H1 (cell line): ENCODE measurements around the gene KCNJ16. TPM values are rescaled to one million over a fixed set of nuclear protein-coding genes. Genes with fewer than 3 reads are reported as not detected.

ENCODE experiments used
- CTCF ChIA-PET: fragments of 300-600 bp; sonication (Branson Sonifier 250); formaldehyde crosslinking; loops from one replicate; lab custom pipeline; 2021; ENCODE audit not compliant: partially characterized antibody; lab: Charles Lee
- POLR2A ChIA-PET: fragments of 300-600 bp; sonication (Branson Sonifier 250); formaldehyde crosslinking; loops from one replicate; lab custom pipeline; 2021; ENCODE audit warnings: inconsistent platforms; ENCODE audit not compliant: partially characterized antibody; lab: Charles Lee
- DNase-seq, 2 experiments: peaks; one replicate each; pipeline versions ENCODE4 v3.0.0 to v3.0.0-alpha.2; 2010 to 2022; ENCODE audit warnings: low spot score in 2 of 2, low read depth in 1 of 2, mixed read lengths in 1 of 2
- FAIRE-seq: peaks from 2 replicates; lab custom pipeline; 2011; peaks lifted over from hg19 to GRCh38; lab: Jason Lieb, UNC
- H2AFZ ChIP-seq: 2 replicates; pipeline ENCODE4 v1.8.1; 2012; ENCODE audit warnings: low read length, inconsistent platforms
- H2AK5ac ChIP-seq: 2 replicates; pipeline ENCODE4 v1.6.1; 2013; ENCODE audit warnings: low read depth, low read length
- H2BK120ac ChIP-seq: replicated peaks from 2 replicates; pipeline ENCODE3; 2013; ENCODE audit warnings: low read depth, low read length, inconsistent platforms
- H2BK12ac ChIP-seq: 2 replicates; pipeline ENCODE4 v1.6.1; 2013; ENCODE audit warnings: low read depth, low read length
- H2BK15ac ChIP-seq: 2 replicates; pipeline ENCODE4 v1.6.1; 2013; ENCODE audit warnings: low read length
- H2BK20ac ChIP-seq: 2 replicates; pipeline ENCODE4 v1.6.1; 2013; ENCODE audit warnings: low read length
- H2BK5ac ChIP-seq: 2 replicates; pipeline ENCODE4 v1.6.1; 2013; ENCODE audit warnings: low read depth, low read length
- H3K14ac ChIP-seq: 2 replicates; pipeline ENCODE4 v1.6.1; 2013; ENCODE audit warnings: inconsistent platforms; ENCODE audit not compliant: insufficient read length
- H3K18ac ChIP-seq: 2 replicates; pipeline ENCODE4 v1.6.1; 2013; ENCODE audit warnings: low read length; ENCODE audit errors: extremely low read depth
- H3K23ac ChIP-seq: 2 replicates; pipeline ENCODE4 v1.6.1; 2013; ENCODE audit warnings: inconsistent platforms; ENCODE audit not compliant: insufficient read length
- H3K23me2 ChIP-seq: 2 replicates; pipeline ENCODE4 v1.6.1; 2013; ENCODE audit warnings: low read depth, low read length
- H3K27ac ChIP-seq: 2 replicates; pipeline ENCODE4 v1.6.1; 2011; ENCODE audit warnings: low read depth, low read length, inconsistent platforms
- H3K27me3 ChIP-seq, 4 experiments: replicated peaks in 1 of 4; 1 replicate in 1 of 4; 2 replicates in 3 of 4; pipeline versions ENCODE4 v1.6.1 to v1.8.1; 2011 to 2013; ENCODE audit warnings: low read length in 3 of 4, mild to moderate bottlenecking in 3 of 4, inconsistent platforms in 2 of 4, mixed read lengths in 2 of 4, moderate library complexity in 1 of 4; ENCODE audit not compliant: control insufficient read depth in 3 of 4, insufficient read depth in 3 of 4; ENCODE audit errors: extremely low read depth in 1 of 4
- H3K36me3 ChIP-seq, 4 experiments: 2 replicates each; pipeline versions ENCODE4 v1.6.1 to v1.8.1; 2011 to 2013; ENCODE audit warnings: mild to moderate bottlenecking in 4 of 4, low read length in 3 of 4, moderate library complexity in 2 of 4, control low read depth in 1 of 4, inconsistent platforms in 1 of 4; ENCODE audit not compliant: insufficient read depth in 4 of 4, control insufficient read depth in 2 of 4
- H3K4ac ChIP-seq: replicated peaks from 2 replicates; pipeline ENCODE3; 2013; ENCODE audit warnings: low read length, low read depth, mixed read lengths, inconsistent platforms; ENCODE audit not compliant: insufficient read length
- H3K4me1 ChIP-seq, 4 experiments: replicated peaks in 1 of 4; 1 replicate in 1 of 4; 2 replicates in 3 of 4; pipeline versions ENCODE4 v1.6.1 to v1.8.1; 2011 to 2013; ENCODE audit warnings: low read length in 3 of 4, inconsistent platforms in 2 of 4, mixed read lengths in 1 of 4; ENCODE audit not compliant: insufficient read depth in 4 of 4, control insufficient read depth in 3 of 4
- H3K4me2 ChIP-seq, 2 experiments: 2 replicates each; pipeline versions ENCODE4 v1.6.1 to v1.8.1; 2011 to 2013; ENCODE audit warnings: low read depth in 2 of 2, low read length in 2 of 2, control low read depth in 1 of 2, inconsistent platforms in 1 of 2, mild to moderate bottlenecking in 1 of 2; ENCODE audit not compliant: insufficient read depth in 1 of 2
- H3K4me3 ChIP-seq, 4 experiments: fragments of 200-600, 300-600 bp in 1 of 4; sonication (generic), shearing (Covaris generic), sonication (Bioruptor Twin) in 1 of 4; 2 replicates each; pipeline versions ENCODE4 v1.5.1 to v1.8.1; 2011 to 2016; ENCODE audit warnings: low read length in 4 of 4, low read depth in 3 of 4, control low read depth in 2 of 4, inconsistent platforms in 2 of 4, mild to moderate bottlenecking in 2 of 4, mixed read lengths in 1 of 4, moderate library complexity in 1 of 4; ENCODE audit not compliant: insufficient read depth in 2 of 4; ENCODE audit errors: extremely low read depth in 1 of 4
- H3K56ac ChIP-seq: replicated peaks from 2 replicates; pipeline ENCODE3; 2013; ENCODE audit warnings: low read depth, mild to moderate bottlenecking, mixed read lengths, low read length, inconsistent platforms; ENCODE audit not compliant: insufficient read length
- H3K79me1 ChIP-seq: 2 replicates; pipeline ENCODE4 v1.6.1; 2013; ENCODE audit warnings: low read depth, low read length, control low read depth
- H3K79me2 ChIP-seq, 2 experiments: 2 replicates each; pipeline versions ENCODE4 v1.6.1 to v1.8.1; 2012 to 2013; ENCODE audit warnings: low read length in 2 of 2, mild to moderate bottlenecking in 2 of 2, inconsistent platforms in 1 of 2; ENCODE audit not compliant: insufficient read depth in 2 of 2, control insufficient read depth in 1 of 2
- H3K9ac ChIP-seq, 4 experiments: replicated peaks in 1 of 4; 1 replicate in 1 of 4; 2 replicates in 3 of 4; pipeline versions ENCODE4 v1.6.1 to v1.8.1; 2011 to 2013; ENCODE audit warnings: low read depth in 3 of 4, low read length in 3 of 4, control low read depth in 2 of 4, mild to moderate bottlenecking in 2 of 4, moderate library complexity in 2 of 4, inconsistent platforms in 1 of 4; ENCODE audit errors: extremely low read depth in 1 of 4
- H3K9me3 ChIP-seq, 2 experiments: 2 replicates each; pipeline versions ENCODE4 v1.6.1 to v1.8.1; 2012 to 2013; ENCODE audit warnings: mild to moderate bottlenecking in 2 of 2, moderate library complexity in 2 of 2, control low read depth in 1 of 2, inconsistent platforms in 1 of 2, low read depth in 1 of 2, low read length in 1 of 2, mixed read lengths in 1 of 2; ENCODE audit not compliant: insufficient read depth in 2 of 2
- H4K20me1 ChIP-seq, 2 experiments: replicated peaks in 1 of 2; 2 replicates each; pipeline versions ENCODE3 to v1.8.1; 2011 to 2013; ENCODE audit warnings: inconsistent platforms in 2 of 2, low read length in 2 of 2, mild to moderate bottlenecking in 1 of 2; ENCODE audit not compliant: insufficient read depth in 2 of 2, control insufficient read depth in 1 of 2
- H4K5ac ChIP-seq: 2 replicates; pipeline ENCODE4 v1.6.1; 2013; ENCODE audit warnings: low read length, low read depth, mixed read lengths, inconsistent platforms; ENCODE audit not compliant: insufficient read length
- H4K8ac ChIP-seq: 2 replicates; pipeline ENCODE4 v1.8.0; 2013; ENCODE audit warnings: mild to moderate bottlenecking, moderate library complexity, low read length, inconsistent platforms; ENCODE audit not compliant: insufficient read depth; ENCODE audit errors: extremely low read depth
- H4K91ac ChIP-seq: replicated peaks from 2 replicates; pipeline ENCODE3; 2013; ENCODE audit warnings: low read length, mixed read lengths, inconsistent platforms; ENCODE audit not compliant: insufficient read length
- ASH2L ChIP-seq: fragments of 200-600, 300-600 bp; sonication (generic); IDR thresholded peaks from one replicate; pipeline ENCODE4 v1.7.1; 2017; ENCODE audit warnings: low read length
- EP300 ChIP-seq, 2 experiments: IDR thresholded peaks; 1 replicate in 1 of 2; 2 replicates in 1 of 2; pipeline ENCODE4 v1.6.1; 2011 to 2012; ENCODE audit warnings: low read depth in 2 of 2, low read length in 2 of 2, mild to moderate bottlenecking in 2 of 2, borderline replicate concordance in 1 of 2, inconsistent platforms in 1 of 2, moderate library complexity in 1 of 2
- EZH2 ChIP-seq: fragments of 200-600 bp; sonication (generic); IDR thresholded peaks from 2 replicates; pipeline ENCODE4 v1.7.1; 2012; ENCODE audit warnings: low read depth, mild to moderate bottlenecking, moderate library complexity, low read length, inconsistent platforms; ENCODE audit not compliant: severe bottlenecking
- NRF1 ChIP-seq: IDR thresholded peaks from 2 replicates; pipeline ENCODE4 v1.6.1; 2011; ENCODE audit warnings: mild to moderate bottlenecking, low read depth, low read length, improper control_type of control experiment
- POLR2A ChIP-seq, 2 experiments: IDR thresholded peaks; 1 replicate in 1 of 2; 2 replicates in 1 of 2; pipeline ENCODE4 v1.6.1; 2011; ENCODE audit warnings: low read depth in 2 of 2, low read length in 2 of 2, mild to moderate bottlenecking in 2 of 2; ENCODE audit errors: control extremely low read depth in 1 of 2
- RFX5 ChIP-seq: IDR thresholded peaks from 2 replicates; pipeline ENCODE4 v1.6.1; 2011; ENCODE audit warnings: low read depth, low read length, improper control_type of control experiment, borderline replicate concordance
- SIX5 ChIP-seq: IDR thresholded peaks from 2 replicates; pipeline ENCODE4 v1.6.1; 2011; ENCODE audit warnings: mild to moderate bottlenecking, low read depth, low read length
- SP2 ChIP-seq: IDR thresholded peaks from 2 replicates; pipeline ENCODE4 v1.6.1; 2012; ENCODE audit warnings: mild to moderate bottlenecking, low read length, inconsistent platforms
- YY1 ChIP-seq: IDR thresholded peaks from 2 replicates; pipeline ENCODE4 v1.6.1; 2011; ENCODE audit warnings: low read depth, mild to moderate bottlenecking, low read length
- WGBS, 2 experiments: shearing (Covaris generic) in 1 of 2; methylation state at CpG; one replicate each; pipeline versions ENCODE4 v1.1.6 to v1.1.7; 2013 to 2015; ENCODE audit warnings: low lambda C conversion rate in 2 of 2, mixed read lengths in 2 of 2, inconsistent platforms in 1 of 2, low coverage in 1 of 2, missing lambda C conversion rate in 1 of 2; ENCODE audit not compliant: insufficient replicate concordance in 2 of 2, insufficient coverage in 1 of 2, insufficient read length in 1 of 2; ENCODE audit errors: extremely low coverage in 1 of 2, missing lambda C conversion rate in 1 of 2; 5-methylcytosine and 5-hydroxymethylcytosine counted together
- polyA plus RNA-seq, 7 experiments: library from polyadenylated mRNA; depleted of rRNA in 3 of 7; stranded (reverse) in 5 of 7; unstranded in 2 of 7; fragments of >200 nt in 5 of 7; fragments of 200-250 nt in 2 of 7; gene quantifications; 1 replicate in 5 of 7; 2 replicates in 1 of 7; 4 replicates in 1 of 7; pipeline versions ENCODE4 v1.2.1 to v1.2.3, GENCODE V29; 2011 to 2013; ENCODE audit warnings: missing spikeins in 2 of 7, mixed read lengths in 2 of 7
- total RNA-seq: library from RNA; stranded (reverse); fragmentation: NEBNext Ultra II Directional; extraction: Animal tissue kit (Norgen Biotek cat#: 25700); gene quantifications from 2 replicates; pipeline ENCODE4 v1.2.1, GENCODE V29; 2021

The KCNJ16 gene
- total and polyA plus RNA-seq, 2 of the 8 experiments (the other 6 are each of a cell fraction or from before 2014, with no cell fraction given), result not detected

DNA sequence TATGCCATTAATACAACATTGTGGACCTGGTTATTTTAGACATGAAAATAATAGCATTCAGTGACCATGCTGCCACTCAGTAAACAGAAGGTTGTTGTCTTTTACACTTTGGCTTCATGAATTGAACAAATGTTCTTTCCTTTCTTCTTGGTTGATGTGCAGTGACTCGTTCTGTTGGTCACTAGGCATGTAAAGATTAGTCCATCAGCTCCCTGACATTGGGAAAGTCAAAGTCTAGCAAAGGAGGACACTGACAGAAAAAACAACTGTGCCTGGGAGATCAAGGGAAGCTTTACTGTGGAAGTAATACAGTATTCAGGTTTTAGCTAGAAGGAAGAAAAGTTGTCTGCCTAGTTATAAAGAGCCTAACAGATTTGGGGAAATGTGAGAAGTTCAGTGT, 6.9 kb downstream of the KCNJ16 start:
- Histone ChIP-seq H4K91ac (no peak overlapping the region), H3K9me3 (no peaks in the 10 kb centered on the region), H3K4me3 (no peak overlapping the region), H2BK12ac (no peak overlapping the region), H4K8ac (no peak overlapping the region), H3K79me2 (no peaks in the 10 kb centered on the region), H3K23ac (no peak overlapping the region), H3K27ac (no peak overlapping the region), H3K18ac (no peak overlapping the region), H3K4ac (no peak overlapping the region), H3K56ac (no peak overlapping the region), H3K4me2 (no peak overlapping the region), H2BK120ac (no peak overlapping the region), H4K5ac (no peak overlapping the region), H3K14ac (no peak overlapping the region), H3K36me3 (no peaks in the 10 kb centered on the region), H4K20me1 (no peaks in the 10 kb centered on the region), H2BK20ac (no peak overlapping the region), H3K27me3 (no peaks in the 10 kb centered on the region), H3K4me1 (no peaks in the 10 kb centered on the region), H3K9ac (no peak overlapping the region), H2BK5ac (no peak overlapping the region), H3K23me2 (no peaks in the 10 kb centered on the region; the same call in 1 of the 2 replicates), H3K79me1 (no peaks in the 10 kb centered on the region), H2AK5ac (no peak overlapping the region), H2AFZ (no peak overlapping the region), H2BK15ac (no peak overlapping the region)
- FAIRE-seq, result no peak
- CTCF ChIA-PET, result no interaction called here
- DNase-seq, result no peak
- POLR2A ChIA-PET, result interaction anchor here (1.0 kb wide), 1 partner anchor 12 kb away, joined by 3 read pairs; no protein-coding TSS in a partner anchor
- 83% methylated on average over 1 of the region's 1 CpG; no CpG with 5 or more reads in 1 of the 2 experiments for WGBS, 2 experiments
- TF ChIP-seq NRF1, result no peak
- TF ChIP-seq POLR2A (IDR thresholded peaks at IDR 0.05; ENCODE audit: control extremely low read depth in 1 of 2, low read depth in 2 of 2, low read length in 2 of 2), result no peak
- TF ChIP-seq EZH2, result no peak
- no peak for TF ChIP-seq RFX5
- no peak for TF ChIP-seq EP300 (IDR thresholded peaks at IDR 0.05; ENCODE audit: borderline replicate concordance in 1 of 2, low read depth in 2 of 2, low read length in 2 of 2)
- no peak for TF ChIP-seq SIX5
- no peak for TF ChIP-seq SP2
- no peak for TF ChIP-seq ASH2L
- no peak for TF ChIP-seq YY1
